Osteoblast (primary cell): ENCODE measurements around the gene CATSPERB. TPM values are rescaled to one million over a fixed set of nuclear protein-coding genes. Genes with fewer than 3 reads are reported as not detected.
"Not testable (repeated sequence)": the region's sequence is repeated elsewhere in the genome, so short reads cannot be mapped to it uniquely, and the experiment has no call there.

ENCODE experiments used
- DNase-seq: peaks from one replicate; pipeline ENCODE4 v3.0.0; 2011; ENCODE audit warnings: low spot score, mixed read lengths; ENCODE audit not compliant: insufficient read length; ENCODE audit errors: missing footprints
- H2AFZ ChIP-seq: 2 replicates; pipeline ENCODE4 v1.6.0; 2011; ENCODE audit warnings: mild to moderate bottlenecking, low read length
- H3K27ac ChIP-seq: 2 replicates; pipeline ENCODE4 v1.5.1; 2011; ENCODE audit warnings: mild to moderate bottlenecking, low read depth, low read length, moderate library complexity
- H3K27me3 ChIP-seq: 2 replicates; pipeline ENCODE4 v1.6.0; 2012; ENCODE audit warnings: mild to moderate bottlenecking, control low read depth, inconsistent platforms, low read length, moderate library complexity; ENCODE audit not compliant: insufficient read depth
- H3K36me3 ChIP-seq: 2 replicates; pipeline ENCODE4 v1.5.1; 2011; ENCODE audit warnings: mild to moderate bottlenecking, low read length, control low read depth, moderate library complexity; ENCODE audit not compliant: insufficient read depth
- H3K4me1 ChIP-seq: 2 replicates; pipeline ENCODE4 v1.5.1; 2011; ENCODE audit warnings: mild to moderate bottlenecking, low read length, control low read depth, moderate library complexity; ENCODE audit not compliant: insufficient read depth
- H3K4me2 ChIP-seq: 2 replicates; pipeline ENCODE4 v1.6.0; 2011; ENCODE audit warnings: mild to moderate bottlenecking, low read length; ENCODE audit not compliant: insufficient read depth
- H3K4me3 ChIP-seq: fragments of 200-600 bp; sonication (generic); 3 replicates; pipeline ENCODE4 v1.5.1; 2012; ENCODE audit warnings: mild to moderate bottlenecking, low read length, inconsistent platforms; ENCODE audit not compliant: insufficient read depth
- H3K79me2 ChIP-seq: 2 replicates; pipeline ENCODE4 v1.6.0; 2012; ENCODE audit warnings: mild to moderate bottlenecking, low read length, control low read depth, inconsistent platforms; ENCODE audit not compliant: insufficient read depth
- H3K9me3 ChIP-seq: 2 replicates; pipeline ENCODE4 v1.5.1; 2011; ENCODE audit warnings: low read depth, low read length, control low read depth
- H4K20me1 ChIP-seq: 2 replicates; pipeline ENCODE4 v1.6.0; 2012; ENCODE audit warnings: mild to moderate bottlenecking, low read length, control low read depth; ENCODE audit not compliant: insufficient read depth
- total RNA-seq: library from RNA; depleted of rRNA; stranded (reverse); fragments of >200 nt; gene quantifications from 2 replicates; pipeline ENCODE4 v1.2.3, GENCODE V29; 2012
- TF ChIP-seq, protein P1 (sequence below): IDR thresholded peaks from 2 replicates; pipeline ENCODE4 v1.5.1; 2011; ENCODE audit warnings: mild to moderate bottlenecking, low read depth, low read length, moderate library complexity; ENCODE audit errors: extremely low read depth

The CATSPERB gene
- total RNA-seq, 1 donor, result not detected

DNA sequence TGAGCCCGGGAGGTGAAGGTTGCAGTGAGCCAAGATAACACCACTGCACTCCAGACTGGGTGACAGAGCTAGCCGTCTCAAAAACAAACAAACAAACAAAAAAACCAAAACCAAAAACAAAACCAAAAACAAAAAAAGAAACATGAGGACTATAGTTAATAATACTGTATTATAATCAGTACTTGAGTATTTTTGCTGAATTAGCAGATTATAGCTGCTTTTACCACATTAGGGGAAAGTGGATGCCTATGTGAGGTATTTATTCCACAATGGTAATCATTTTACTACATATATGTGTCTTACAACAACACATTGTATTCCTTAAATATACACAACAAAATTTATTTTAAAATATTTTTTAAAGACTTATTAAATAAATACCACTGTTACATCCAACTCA, 120.4 kb downstream of the CATSPERB start:
- H3K4me1 ChIP-seq, result peaks cover 19% of the 10 kb centered on the region
- H3K27ac ChIP-seq, result no peak overlapping the region
- H3K4me3 ChIP-seq, result no peak overlapping the region
- no peaks in the 10 kb centered on the region for H3K79me2 ChIP-seq
- no peak overlapping the region for H2AFZ ChIP-seq
- no peak overlapping the region for H3K4me2 ChIP-seq
- no peaks in the 10 kb centered on the region for H3K36me3 ChIP-seq
- no peaks in the 10 kb centered on the region for H3K9me3 ChIP-seq
- TF ChIP-seq, protein P1, sequence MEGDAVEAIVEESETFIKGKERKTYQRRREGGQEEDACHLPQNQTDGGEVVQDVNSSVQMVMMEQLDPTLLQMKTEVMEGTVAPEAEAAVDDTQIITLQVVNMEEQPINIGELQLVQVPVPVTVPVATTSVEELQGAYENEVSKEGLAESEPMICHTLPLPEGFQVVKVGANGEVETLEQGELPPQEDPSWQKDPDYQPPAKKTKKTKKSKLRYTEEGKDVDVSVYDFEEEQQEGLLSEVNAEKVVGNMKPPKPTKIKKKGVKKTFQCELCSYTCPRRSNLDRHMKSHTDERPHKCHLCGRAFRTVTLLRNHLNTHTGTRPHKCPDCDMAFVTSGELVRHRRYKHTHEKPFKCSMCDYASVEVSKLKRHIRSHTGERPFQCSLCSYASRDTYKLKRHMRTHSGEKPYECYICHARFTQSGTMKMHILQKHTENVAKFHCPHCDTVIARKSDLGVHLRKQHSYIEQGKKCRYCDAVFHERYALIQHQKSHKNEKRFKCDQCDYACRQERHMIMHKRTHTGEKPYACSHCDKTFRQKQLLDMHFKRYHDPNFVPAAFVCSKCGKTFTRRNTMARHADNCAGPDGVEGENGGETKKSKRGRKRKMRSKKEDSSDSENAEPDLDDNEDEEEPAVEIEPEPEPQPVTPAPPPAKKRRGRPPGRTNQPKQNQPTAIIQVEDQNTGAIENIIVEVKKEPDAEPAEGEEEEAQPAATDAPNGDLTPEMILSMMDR, result no peak
- H4K20me1 ChIP-seq, result no peaks in the 10 kb centered on the region
- DNase-seq, result no peak
- no peaks in the 10 kb centered on the region for H3K27me3 ChIP-seq

DNA sequence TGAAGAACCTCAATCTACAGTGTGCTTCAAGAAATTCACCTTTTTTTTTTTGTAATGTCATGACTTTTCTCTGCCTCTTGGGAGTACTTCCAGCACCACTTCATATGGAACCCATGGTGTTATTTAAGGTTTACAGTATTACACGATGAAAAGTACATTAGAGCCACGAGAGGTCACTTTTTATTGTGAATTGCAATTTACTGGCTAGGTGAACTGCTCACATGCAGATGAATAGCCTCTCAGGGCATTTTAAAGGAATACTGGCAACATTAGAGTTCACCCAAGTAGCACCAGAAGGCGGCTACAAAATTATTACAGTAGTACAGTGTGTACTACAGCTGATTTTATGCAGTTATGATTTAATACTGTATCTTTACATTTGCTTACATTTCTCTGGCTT, 122.7 kb downstream of the CATSPERB start:
- H3K36me3 ChIP-seq, result no peaks in the 10 kb centered on the region
- H3K9me3 ChIP-seq, result no peaks in the 10 kb centered on the region
- no peaks in the 10 kb centered on the region for H4K20me1 ChIP-seq
- H3K4me1 ChIP-seq, result peaks cover 27% of the 10 kb centered on the region
- H2AFZ ChIP-seq, result no peak overlapping the region
- H3K79me2 ChIP-seq, result no peaks in the 10 kb centered on the region
- TF ChIP-seq, protein P1, result no peak
- no peaks in the 10 kb centered on the region for H3K27me3 ChIP-seq
- no peak overlapping the region for H3K4me2 ChIP-seq
- no peak overlapping the region for H3K4me3 ChIP-seq
- DNase-seq, result no peak
- no peak overlapping the region for H3K27ac ChIP-seq

DNA sequence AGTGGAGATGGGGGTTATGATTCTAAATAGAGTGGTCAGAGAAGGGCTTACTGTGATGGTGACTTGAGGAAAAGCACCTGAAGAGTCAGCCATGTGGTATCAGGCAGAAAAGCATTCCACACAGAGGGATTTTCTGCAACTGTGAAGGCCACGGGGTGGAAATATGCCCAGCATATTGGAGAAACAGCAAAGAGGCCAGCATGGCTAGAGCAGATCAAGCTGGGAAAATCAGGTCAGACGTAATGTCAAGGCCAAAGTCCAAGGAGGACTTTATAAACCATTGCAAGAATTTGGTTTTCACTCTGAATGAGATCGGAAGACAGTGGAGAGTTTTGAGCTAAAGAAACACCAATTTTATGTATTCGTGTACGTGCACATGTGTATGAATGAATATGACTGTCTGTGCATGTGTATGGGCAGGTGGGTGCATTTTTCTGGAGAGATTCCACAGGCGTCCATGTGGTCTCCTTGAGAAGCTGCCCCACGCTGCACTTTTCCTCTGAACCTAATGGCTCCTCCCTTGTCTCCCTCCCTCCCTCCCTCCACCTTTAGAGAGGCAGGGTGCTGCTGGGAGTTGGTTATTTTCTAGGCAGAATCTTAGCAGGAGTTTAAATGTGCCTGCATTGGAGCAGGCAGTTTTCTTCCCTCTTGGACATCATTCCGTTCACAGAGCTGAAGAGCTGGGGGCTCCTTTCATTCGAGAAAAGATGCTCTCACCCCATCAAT, 124.4 kb downstream of the CATSPERB start:
- H3K79me2 ChIP-seq, result no peaks in the 10 kb centered on the region
- DNase-seq, result no peak
- H2AFZ ChIP-seq, result peak overlapping the region; percentile 0
- no peaks in the 10 kb centered on the region for H3K27me3 ChIP-seq
- H4K20me1 ChIP-seq, result no peaks in the 10 kb centered on the region
- no peaks in the 10 kb centered on the region for H3K9me3 ChIP-seq
- TF ChIP-seq, protein P1, result no peak
- H3K27ac ChIP-seq, result no peak overlapping the region
- H3K4me2 ChIP-seq, result no peak overlapping the region
- H3K4me1 ChIP-seq, result peaks cover 19% of the 10 kb centered on the region
- H3K36me3 ChIP-seq, result no peaks in the 10 kb centered on the region
- no peak overlapping the region for H3K4me3 ChIP-seq

DNA sequence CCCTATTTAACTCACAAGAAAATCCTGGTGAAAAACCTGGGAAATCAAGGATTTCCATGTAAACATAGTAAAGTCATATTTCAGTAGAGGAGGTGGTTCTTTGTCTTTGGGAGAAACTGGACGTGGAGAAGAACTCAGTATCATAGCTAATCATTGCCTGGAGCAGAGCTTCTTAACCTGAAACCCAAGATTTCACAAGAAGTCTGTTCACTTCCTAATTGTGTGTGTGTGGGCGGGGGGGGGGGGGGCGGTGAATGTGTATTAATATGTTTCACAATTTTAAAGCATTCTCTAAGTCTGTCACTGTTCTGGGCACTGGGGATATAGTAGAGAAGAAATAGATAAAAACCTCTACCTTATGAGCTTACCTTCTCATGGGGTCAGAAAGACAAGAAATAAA, 125.0 kb downstream of the CATSPERB start:
- Histone ChIP-seq H3K4me1 (peaks cover 19% of the 10 kb centered on the region), H3K4me2 (no peak overlapping the region), H3K27me3 (no peaks in the 10 kb centered on the region), H2AFZ (no peak overlapping the region), H3K36me3 (no peaks in the 10 kb centered on the region), H4K20me1 (no peaks in the 10 kb centered on the region), H3K4me3 (no peak overlapping the region), H3K9me3 (no peaks in the 10 kb centered on the region), H3K27ac (no peak overlapping the region), H3K79me2 (no peaks in the 10 kb centered on the region)
- DNase-seq, result no peak
- TF ChIP-seq, protein P1, result no peak

DNA sequence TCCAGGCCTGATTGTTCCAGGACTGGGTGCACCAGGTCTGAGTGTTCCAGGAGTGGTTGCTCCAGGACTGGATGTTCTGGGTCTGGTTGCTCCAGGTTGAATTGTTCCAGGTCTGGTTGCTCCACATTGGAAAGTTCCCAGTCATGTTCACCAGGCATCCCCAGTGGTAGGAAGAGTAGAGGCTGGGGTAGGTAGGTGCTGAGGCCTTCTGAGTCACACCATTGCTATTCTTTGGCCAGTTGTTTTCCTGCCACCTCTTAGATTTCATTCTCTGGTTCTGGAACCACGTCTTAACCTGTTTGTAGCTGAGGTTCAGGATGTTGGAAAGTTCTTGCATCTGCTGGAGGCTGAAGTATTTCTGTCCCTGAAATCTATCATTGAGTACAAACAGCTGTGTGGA, 127.3 kb downstream of the CATSPERB start:
- not testable (repeated sequence) for H3K4me2 ChIP-seq, H3K79me2 ChIP-seq, H3K4me3 ChIP-seq, DNase-seq, H3K36me3 ChIP-seq, H3K27me3 ChIP-seq, H3K9me3 ChIP-seq, H3K27ac ChIP-seq, H4K20me1 ChIP-seq
- peak overlapping the region; percentile 82 for H2AFZ ChIP-seq
- peaks cover 14% of the 10 kb centered on the region for H3K4me1 ChIP-seq
